Measurements from ENCODE around the gene SECISBP2L. TPM values are rescaled to one million over a fixed set of nuclear protein-coding genes. Genes with fewer than 3 reads are reported as not detected.
A peak's percentile ranks its signal among the peaks of the same experiment; 100 is the strongest.

Gene SECISBP2L
- total and polyA plus RNA-seq, 8 donors = 5.1 to 28.4 (median 17.7) TPM

- Histone ChIP-seq H3K9me3 (no peaks in the 10 kb centered on the region), H3K4me3 (no peak overlapping the region), H3K36me3 (no peaks in the 10 kb centered on the region), H3K4me1 (peaks cover 0 to 19% (median 13%) of the 10 kb centered on the region in 3 donors), H3K27ac (no peak overlapping the region), H3K27me3 (no peaks in the 10 kb centered on the region)
- FAIRE-seq (no peak), ATAC-seq (peak in 1 of 4 donors; percentile 53), DNase-seq (no peak)
- TF ChIP-seq, protein P1, sequence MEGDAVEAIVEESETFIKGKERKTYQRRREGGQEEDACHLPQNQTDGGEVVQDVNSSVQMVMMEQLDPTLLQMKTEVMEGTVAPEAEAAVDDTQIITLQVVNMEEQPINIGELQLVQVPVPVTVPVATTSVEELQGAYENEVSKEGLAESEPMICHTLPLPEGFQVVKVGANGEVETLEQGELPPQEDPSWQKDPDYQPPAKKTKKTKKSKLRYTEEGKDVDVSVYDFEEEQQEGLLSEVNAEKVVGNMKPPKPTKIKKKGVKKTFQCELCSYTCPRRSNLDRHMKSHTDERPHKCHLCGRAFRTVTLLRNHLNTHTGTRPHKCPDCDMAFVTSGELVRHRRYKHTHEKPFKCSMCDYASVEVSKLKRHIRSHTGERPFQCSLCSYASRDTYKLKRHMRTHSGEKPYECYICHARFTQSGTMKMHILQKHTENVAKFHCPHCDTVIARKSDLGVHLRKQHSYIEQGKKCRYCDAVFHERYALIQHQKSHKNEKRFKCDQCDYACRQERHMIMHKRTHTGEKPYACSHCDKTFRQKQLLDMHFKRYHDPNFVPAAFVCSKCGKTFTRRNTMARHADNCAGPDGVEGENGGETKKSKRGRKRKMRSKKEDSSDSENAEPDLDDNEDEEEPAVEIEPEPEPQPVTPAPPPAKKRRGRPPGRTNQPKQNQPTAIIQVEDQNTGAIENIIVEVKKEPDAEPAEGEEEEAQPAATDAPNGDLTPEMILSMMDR (IDR thresholded peaks at IDR 0.05) = no peak
- WGBS, 2 donors = 56 to 57% methylated on average over 2 of the region's 2 CpGs
- intact Hi-C loops (cut with DNase I) = no loop called here
Measured at GRCh38 chr15:49035825-49036224, 10.4 kb downstream of the SECISBP2L start.

DNA sequence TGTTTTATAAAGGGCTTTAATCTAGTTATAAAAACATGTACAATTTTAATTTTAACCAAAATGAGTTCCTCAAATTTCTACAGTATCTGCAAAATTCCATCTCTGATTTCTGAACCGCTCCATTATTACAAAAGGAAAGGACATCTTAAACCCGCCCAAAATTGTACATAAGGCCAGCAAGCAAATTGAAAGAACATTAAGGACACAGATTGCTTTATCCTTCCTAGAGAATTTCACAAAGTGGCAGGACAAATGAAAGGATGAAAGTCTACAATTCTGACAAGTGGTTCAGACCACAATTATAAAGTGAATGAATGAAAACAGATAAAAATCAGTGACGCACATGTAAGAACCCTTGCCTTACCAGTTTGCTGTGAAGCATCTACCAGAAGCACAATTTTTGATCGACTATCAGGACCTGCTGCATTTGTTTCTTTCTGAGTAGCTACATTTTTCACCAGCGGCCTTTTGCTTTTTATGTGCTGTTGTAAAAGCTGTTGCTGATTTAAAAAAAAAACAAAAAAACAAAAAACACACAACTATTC lies 13.6 kb downstream of the SECISBP2L start:
- TF ChIP-seq, protein P1 (IDR thresholded peaks at IDR 0.05) = no peak
- no peak overlapping the region for H3K4me3 ChIP-seq
- peaks cover 0 to 5% (median 4%) of the 10 kb centered on the region in 3 donors for H3K4me1 ChIP-seq
- ATAC-seq (no peak), DNase-seq (no peak), FAIRE-seq (no peak)
- 93 to 94% methylated on average over 5 of the region's 5 CpGs for WGBS, 2 donors
- no peaks in the 10 kb centered on the region for H3K9me3 ChIP-seq
- no peaks in the 10 kb centered on the region for H3K27me3 ChIP-seq
- intact Hi-C loops (cut with DNase I) = no loop called here
- no peak overlapping the region for H3K27ac ChIP-seq
- peaks cover 0 to 3% (median 0%) of the 10 kb centered on the region in 3 donors for H3K36me3 ChIP-seq

GRCh38 chr15:49031804-49032203 lies 14.4 kb downstream of the SECISBP2L start:
- no peak for ATAC-seq
- no peak overlapping the region for H3K27ac ChIP-seq
- no peaks in the 10 kb centered on the region for H3K9me3 ChIP-seq
- no peak overlapping the region for H3K4me3 ChIP-seq
- intact Hi-C loops (cut with DNase I) = no loop called here
- 89% methylated on average over 2 of the region's 2 CpGs for WGBS, 2 donors
- H3K4me1 ChIP-seq = no peaks in the 10 kb centered on the region
- no peak for DNase-seq
- no peaks in the 10 kb centered on the region for H3K27me3 ChIP-seq
- no peak for FAIRE-seq
- H3K36me3 ChIP-seq = peaks cover 0 to 5% (median 0%) of the 10 kb centered on the region in 3 donors
- TF ChIP-seq, protein P1 (IDR thresholded peaks at IDR 0.05) = no peak

GRCh38 chr15:49026700-49027099 lies 19.5 kb downstream of the SECISBP2L start:
- WGBS, 2 donors = 78 to 82% methylated on average over 1 of the region's 1 CpG
- FAIRE-seq = no peak

GRCh38 chr15:49024840-49025239 lies 21.4 kb downstream of the SECISBP2L start:
- H3K4me3 ChIP-seq = no peak overlapping the region
- TF ChIP-seq, protein P1 (IDR thresholded peaks at IDR 0.05) = no peak
- WGBS, 2 donors = 73 to 81% methylated on average over 1 of the region's 1 CpG
- ATAC-seq (no peak), FAIRE-seq (no peak), DNase-seq (no peak)
- no peaks in the 10 kb centered on the region for H3K27me3 ChIP-seq
- H3K9me3 ChIP-seq = no peaks in the 10 kb centered on the region
- H3K27ac ChIP-seq = no peak overlapping the region
- peaks cover 0 to 5% (median 5%) of the 10 kb centered on the region in 3 donors for H3K36me3 ChIP-seq
- H3K4me1 ChIP-seq = no peaks in the 10 kb centered on the region
- intact Hi-C loops (cut with DNase I) = no loop called here

More at GRCh38 chr15:49026700-49027099, 19.5 kb downstream of the SECISBP2L start:
- Histone ChIP-seq H3K27me3 (no peaks in the 10 kb centered on the region), H3K27ac (no peak overlapping the region), H3K4me1 (no peaks in the 10 kb centered on the region), H3K36me3 (peaks cover 0 to 5% (median 5%) of the 10 kb centered on the region in 3 donors), H3K9me3 (no peaks in the 10 kb centered on the region), H3K4me3 (no peak overlapping the region)
- intact Hi-C loops (cut with DNase I) = no loop called here
- DNase-seq (no peak), ATAC-seq (no peak)
- TF ChIP-seq, protein P1 (IDR thresholded peaks at IDR 0.05) = no peak
